ENCODE measurements around the gene RPS23.

- TF ChIP-seq CTCF (IDR thresholded peaks at IDR 0.05; ENCODE audit: insufficient read depth, low read length, poor library complexity, severe bottlenecking) (no peak), EZH2phosphoT487 (conservative IDR thresholded peaks at IDR 0.05; ENCODE audit: low read length) (no peak)
These were observed 31.0 kb upstream of the RPS23 start for GRCh38 chr5:82309091-82309531.

Data from SU-DHL-6 (cell line).